Fibroblast of lung (primary cell): Measurements from ENCODE around the gene GRIN2A. TPM values are rescaled to one million over a fixed set of nuclear protein-coding genes. Genes with fewer than 3 reads are reported as not detected.

Source experiments
- DNase-seq, 2 donors: peaks; one replicate each; pipeline versions ENCODE4 v3.0.0 to v3.0.0-alpha.2; 2010; ENCODE audit warnings: low read depth in 2 of 2
- H2AFZ ChIP-seq: 2 replicates; pipeline ENCODE4 v1.5.1; 2012; ENCODE audit warnings: low read length, control low read depth, inconsistent platforms
- H3K27ac ChIP-seq: 2 replicates; pipeline ENCODE4 v1.5.1; 2011; ENCODE audit warnings: low read length, control low read depth; ENCODE audit not compliant: insufficient read depth
- H3K27me3 ChIP-seq: 2 replicates; pipeline ENCODE4 v1.5.1; 2011; ENCODE audit warnings: mild to moderate bottlenecking, low read length; ENCODE audit not compliant: control insufficient read depth, insufficient read depth
- H3K36me3 ChIP-seq: 2 replicates; pipeline ENCODE4 v1.5.1; 2011; ENCODE audit warnings: low read length; ENCODE audit not compliant: control insufficient read depth, insufficient read depth
- H3K4me1 ChIP-seq: 2 replicates; pipeline ENCODE4 v1.5.1; 2011; ENCODE audit warnings: low read length; ENCODE audit not compliant: control insufficient read depth, insufficient read depth; ENCODE audit errors: extremely low read depth
- H3K4me2 ChIP-seq: 2 replicates; pipeline ENCODE4 v1.5.1; 2011; ENCODE audit warnings: low read length, control low read depth; ENCODE audit not compliant: insufficient read depth; ENCODE audit errors: extremely low read depth
- H3K4me3 ChIP-seq, 4 experiments: fragments of 200-600 bp in 1 of 4; sonication (generic) in 1 of 4; replicated peaks in 1 of 4; 2 replicates each; pipeline ENCODE4 v1.5.1; 2011 to 2016; ENCODE audit warnings: low read length in 4 of 4, low read depth in 3 of 4, mild to moderate bottlenecking in 3 of 4, control low read depth in 2 of 4, inconsistent platforms in 1 of 4, mixed read lengths in 1 of 4; ENCODE audit not compliant: insufficient read depth in 1 of 4; ENCODE audit errors: control extremely low read depth in 1 of 4
- H3K79me2 ChIP-seq: 2 replicates; pipeline ENCODE4 v1.5.1; 2012; ENCODE audit warnings: mild to moderate bottlenecking, low read length, inconsistent platforms; ENCODE audit not compliant: control insufficient read depth, insufficient read depth
- H3K9ac ChIP-seq: 2 replicates; pipeline ENCODE4 v1.5.1; 2011; ENCODE audit warnings: mild to moderate bottlenecking, low read length, control low read depth; ENCODE audit not compliant: insufficient read depth
- H3K9me3 ChIP-seq: 2 replicates; pipeline ENCODE4 v1.5.1; 2012; ENCODE audit warnings: low read depth, low read length; ENCODE audit not compliant: control insufficient read depth, insufficient read depth
- H4K20me1 ChIP-seq: 2 replicates; pipeline ENCODE4 v1.5.1; 2011; ENCODE audit warnings: low read length; ENCODE audit not compliant: control insufficient read depth, insufficient read depth; ENCODE audit errors: extremely low read depth
- CTCF ChIP-seq, 2 donors: IDR thresholded peaks in 1 of 2; conservative IDR thresholded peaks in 1 of 2; 1 replicate in 1 of 2; 2 replicates in 1 of 2; pipeline ENCODE4 v1.5.1; 2011 to 2012; ENCODE audit warnings: low read length in 2 of 2, control low read depth in 1 of 2, inconsistent platforms in 1 of 2, low read depth in 1 of 2, mild to moderate bottlenecking in 1 of 2
- EZH2 ChIP-seq: IDR thresholded peaks from 2 replicates; pipeline ENCODE4 v1.5.1; 2012; ENCODE audit warnings: low read length, control low read depth, mild to moderate bottlenecking; ENCODE audit errors: missing control alignments
- polyA plus RNA-seq, 2 donors: library from polyadenylated mRNA; depleted of rRNA in 1 of 2; stranded (reverse) in 1 of 2; unstranded in 1 of 2; fragments of >200 nt; gene quantifications; 2 replicates each; pipeline ENCODE4 v1.2.1, GENCODE V29; 2011 to 2012; ENCODE audit warnings: missing spikeins in 1 of 2
- total RNA-seq: library from RNA; depleted of rRNA; stranded (reverse); fragments of >200 nt; gene quantifications from 2 replicates; pipeline ENCODE4 v1.2.1, GENCODE V29; 2014

Gene GRIN2A
- total and polyA plus RNA-seq, 2 donors (not counting 1 experiment from before 2014, with no cell fraction given) = 0.15 to 0.33 TPM

- no peaks in the 10 kb centered on the region for H3K36me3 ChIP-seq
- H3K4me3 ChIP-seq = no peak overlapping the region
- no peaks in the 10 kb centered on the region for H3K4me1 ChIP-seq
- DNase-seq = no peak
- no peaks in the 10 kb centered on the region for H3K79me2 ChIP-seq
- TF ChIP-seq EZH2 (no peak), CTCF (conservative IDR thresholded peaks at IDR 0.05 in 1 of 2, IDR thresholded peaks at IDR 0.05 in 1 of 2; ENCODE audit: low read depth in 1 of 2, low read length in 2 of 2) (no peak)
- H3K9me3 ChIP-seq = no peaks in the 10 kb centered on the region
- no peaks in the 10 kb centered on the region for H3K27me3 ChIP-seq
- no peak overlapping the region for H3K4me2 ChIP-seq
- no peak overlapping the region for H3K27ac ChIP-seq
- no peak overlapping the region for H2AFZ ChIP-seq
- H4K20me1 ChIP-seq = no peaks in the 10 kb centered on the region
- no peak overlapping the region for H3K9ac ChIP-seq
These were observed 459.1 kb downstream of the GRIN2A start for GRCh38 chr16:9723136-9723535.

GRCh38 chr16:9713907-9714306 is 468.3 kb downstream of the GRIN2A start:
- H3K4me3 ChIP-seq = no peak overlapping the region
- H3K27me3 ChIP-seq = no peaks in the 10 kb centered on the region
- DNase-seq = no peak
- H2AFZ ChIP-seq = no peak overlapping the region
- no peaks in the 10 kb centered on the region for H3K79me2 ChIP-seq
- no peak overlapping the region for H3K9ac ChIP-seq
- H3K4me2 ChIP-seq = no peak overlapping the region
- no peaks in the 10 kb centered on the region for H3K36me3 ChIP-seq
- no peaks in the 10 kb centered on the region for H3K9me3 ChIP-seq
- no peaks in the 10 kb centered on the region for H4K20me1 ChIP-seq
- no peaks in the 10 kb centered on the region for H3K4me1 ChIP-seq
- no peak overlapping the region for H3K27ac ChIP-seq
- TF ChIP-seq EZH2 (no peak), CTCF (conservative IDR thresholded peaks at IDR 0.05 in 1 of 2, IDR thresholded peaks at IDR 0.05 in 1 of 2; ENCODE audit: low read depth in 1 of 2, low read length in 2 of 2) (no peak)

GRCh38 chr16:9713156-9713555 is 469.1 kb downstream of the GRIN2A start:
- no peak for DNase-seq
- Histone ChIP-seq H3K4me2 (no peak overlapping the region), H2AFZ (no peak overlapping the region), H3K9ac (no peak overlapping the region), H3K27me3 (no peaks in the 10 kb centered on the region), H3K27ac (no peak overlapping the region), H3K36me3 (no peaks in the 10 kb centered on the region), H3K9me3 (no peaks in the 10 kb centered on the region), H3K4me1 (no peaks in the 10 kb centered on the region), H4K20me1 (no peaks in the 10 kb centered on the region), H3K79me2 (no peaks in the 10 kb centered on the region), H3K4me3 (no peak overlapping the region)
- no peak for TF ChIP-seq CTCF (conservative IDR thresholded peaks at IDR 0.05 in 1 of 2, IDR thresholded peaks at IDR 0.05 in 1 of 2; ENCODE audit: low read depth in 1 of 2, low read length in 2 of 2)
- TF ChIP-seq EZH2 = no peak
